ENCODE results near the gene KLHL5.

Gene KLHL5

GRCh38 chr4:39043058-39043860 lies 18.8 kb upstream of the KLHL5 start:
- no peak for FAIRE-seq
- peak; percentile 51 for DNase-seq (ENCODE audit: low spot score)

DNA sequence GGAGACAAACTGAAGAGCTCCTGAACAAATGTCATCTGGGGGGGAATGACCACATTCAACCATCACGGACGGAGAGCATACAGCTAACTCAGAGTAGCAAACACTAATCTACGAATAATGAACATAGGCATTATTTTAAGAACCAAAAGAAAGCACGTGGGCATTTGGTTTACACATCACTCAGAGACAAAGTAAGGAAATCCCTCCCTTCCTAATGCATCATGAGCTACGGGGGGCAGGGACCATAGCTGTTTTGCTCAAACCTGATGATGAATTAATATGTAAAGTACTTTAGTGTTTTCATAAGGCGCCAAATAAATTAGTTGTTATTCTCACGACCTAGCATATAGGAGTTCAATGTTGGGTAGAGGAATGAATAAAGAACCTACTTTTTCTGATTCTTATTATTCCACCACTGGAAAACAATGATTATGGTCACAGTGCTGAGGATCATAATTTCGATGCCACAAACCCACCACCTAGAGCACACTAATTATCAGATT lies 18.1 kb upstream of the KLHL5 start:
- FAIRE-seq (no peak), DNase-seq (ENCODE audit: low spot score) (no peak)

- DNase-seq (ENCODE audit: low spot score) (peak; percentile 93), FAIRE-seq (peak; percentile 72)
Observed at GRCh38 chr4:39044364-39044955, 17.6 kb upstream of the KLHL5 start.

DNA sequence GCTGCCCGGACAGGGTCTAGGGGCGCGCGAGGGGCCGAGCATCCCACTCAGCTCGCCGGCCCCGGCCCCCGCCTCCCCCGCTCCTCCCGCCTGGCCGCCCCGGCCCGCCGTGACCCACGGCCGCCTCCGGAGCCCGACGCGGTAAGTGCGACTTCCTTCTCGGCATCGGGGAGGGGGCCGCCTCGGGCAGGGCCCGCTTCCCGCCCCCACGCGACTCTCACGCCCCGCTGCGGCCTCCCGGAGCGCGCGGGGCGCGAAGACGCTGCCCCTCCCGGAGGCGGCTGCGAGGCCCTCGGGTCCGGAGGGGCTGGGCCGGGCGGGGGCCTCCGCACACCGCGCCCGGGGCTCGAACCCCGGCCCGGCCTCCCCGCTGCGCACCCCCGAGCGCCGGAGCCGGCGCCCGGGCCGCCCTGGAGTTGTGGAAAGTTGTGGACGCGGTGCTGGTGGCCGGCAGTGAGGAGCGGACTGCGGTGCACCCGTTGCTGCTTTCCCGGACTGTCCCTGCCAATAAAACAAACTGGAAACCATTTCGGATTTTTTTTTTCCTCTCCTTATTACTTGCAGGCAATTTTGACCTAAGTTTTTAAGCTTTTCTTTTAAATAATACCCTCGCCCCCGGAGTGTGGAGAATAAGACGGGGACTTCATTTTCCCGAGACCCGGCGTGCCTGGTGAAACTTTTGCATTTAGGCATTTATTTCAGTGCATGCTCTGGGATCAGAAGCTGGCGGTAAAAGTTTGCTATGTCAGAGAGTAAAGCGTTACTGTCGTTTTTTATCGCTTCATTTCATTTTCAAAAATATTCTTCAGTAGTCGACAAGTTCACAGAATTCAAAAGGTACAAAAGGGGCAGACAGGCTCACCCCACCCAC lies 16.8 kb upstream of the KLHL5 start:
- DNase-seq (ENCODE audit: low spot score) (peak; percentile 53), FAIRE-seq (no peak)

DNA sequence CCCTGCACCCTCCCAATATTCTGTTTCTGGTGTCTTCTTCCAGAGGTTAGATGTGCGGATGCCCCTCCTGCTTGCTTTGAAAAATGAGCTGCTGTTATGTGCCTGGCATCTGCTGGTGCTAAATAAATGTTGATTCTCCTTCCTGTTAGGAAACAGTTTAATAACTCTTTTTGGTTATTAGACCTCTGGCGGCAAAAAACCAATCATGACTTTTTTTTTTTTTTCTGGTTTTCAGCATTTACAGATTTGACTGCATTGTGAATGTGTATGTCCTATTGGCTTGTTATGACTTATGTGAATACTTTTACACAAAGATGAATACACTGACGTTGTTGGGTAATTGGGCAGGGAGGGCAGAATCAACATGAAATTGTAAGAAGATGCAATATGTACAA lies 16.2 kb upstream of the KLHL5 start:
- FAIRE-seq, result no peak
- no peak for DNase-seq (ENCODE audit: low spot score)

- no peak for FAIRE-seq
Observed at GRCh38 chr4:39046249-39046648, 15.8 kb upstream of the KLHL5 start.

GRCh38 chr4:39047681-39048080 lies 14.4 kb upstream of the KLHL5 start:
- DNase-seq (ENCODE audit: low spot score) (no peak), FAIRE-seq (no peak)

More at GRCh38 chr4:39046249-39046648, 15.8 kb upstream of the KLHL5 start:
- DNase-seq (ENCODE audit: low spot score), result peak; percentile 48

DNA sequence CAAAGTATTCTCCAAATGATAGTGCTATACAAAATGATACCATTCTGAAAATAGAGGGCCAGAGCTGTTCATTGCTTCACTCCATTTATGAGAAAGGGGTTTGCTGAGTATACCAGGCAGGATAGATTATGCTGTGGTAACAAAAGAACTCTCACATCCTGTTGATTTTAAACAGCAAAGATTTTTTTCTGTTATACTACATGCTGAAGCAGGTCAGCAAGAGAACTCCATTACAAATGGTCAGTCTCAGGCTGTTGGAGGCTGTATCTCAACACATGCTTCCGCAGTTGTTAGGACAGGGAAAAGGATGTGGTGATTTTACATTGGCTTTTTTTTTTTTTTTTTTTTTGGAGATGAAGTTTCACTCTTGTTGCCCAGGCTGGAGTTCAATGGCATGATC lies 13.7 kb upstream of the KLHL5 start:
- DNase-seq (ENCODE audit: low spot score) (no peak), FAIRE-seq (no peak)

GRCh38 chr4:39050590-39050989 lies 11.4 kb upstream of the KLHL5 start:
- DNase-seq (ENCODE audit: low spot score) (no peak), FAIRE-seq (no peak)

DNA sequence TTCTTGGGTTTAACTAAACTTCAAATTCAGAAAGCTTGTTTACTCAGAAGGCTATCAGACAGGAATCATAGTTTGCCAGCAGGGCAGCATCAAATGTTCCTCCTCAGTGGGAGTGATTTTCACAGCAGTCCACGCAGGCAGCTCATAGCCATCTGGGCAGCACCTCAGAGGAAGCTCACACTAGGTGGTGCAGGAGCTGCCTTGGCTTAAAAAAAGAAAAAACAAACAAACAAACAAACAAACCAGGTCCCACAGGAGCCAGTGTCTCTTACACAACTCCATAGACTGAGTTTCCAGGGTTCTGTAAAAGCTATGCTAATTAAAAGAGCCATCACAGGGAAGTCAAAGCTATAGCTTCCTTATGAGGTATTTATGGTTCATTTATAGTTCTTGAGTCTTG lies 10.5 kb upstream of the KLHL5 start:
- DNase-seq (ENCODE audit: low spot score) (no peak), FAIRE-seq (no peak)

GRCh38 chr4:39053983-39054382 lies 8.0 kb upstream of the KLHL5 start:
- DNase-seq (ENCODE audit: low spot score) (no peak), FAIRE-seq (peak; percentile 32)

DNA sequence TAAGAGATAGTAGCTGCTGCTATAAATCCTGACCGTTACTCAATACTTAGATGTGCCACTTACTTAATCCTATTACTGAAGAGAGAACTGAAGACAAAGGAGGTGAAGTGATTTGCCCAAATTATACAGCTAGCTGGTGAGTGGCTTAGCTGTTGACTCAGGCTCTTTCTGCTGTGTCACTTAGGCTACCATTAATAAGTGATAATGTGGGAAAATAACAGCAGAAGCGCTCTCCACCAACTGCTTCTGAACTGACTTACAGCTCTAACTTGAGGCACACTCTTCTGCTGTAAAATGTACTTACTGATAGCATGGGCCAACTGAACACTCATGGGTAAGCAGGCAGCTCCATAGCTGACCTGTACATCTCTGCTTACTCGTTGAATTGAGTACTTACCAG lies 7.5 kb upstream of the KLHL5 start:
- FAIRE-seq, result no peak
- no peak for DNase-seq (ENCODE audit: low spot score)

GRCh38 chr4:39056023-39056422 lies 6.0 kb upstream of the KLHL5 start:
- DNase-seq (ENCODE audit: low spot score), result no peak
- FAIRE-seq, result no peak

GRCh38 chr4:39061457-39061856 lies 575 bp upstream of the KLHL5 start:
- FAIRE-seq, result no peak

DNA sequence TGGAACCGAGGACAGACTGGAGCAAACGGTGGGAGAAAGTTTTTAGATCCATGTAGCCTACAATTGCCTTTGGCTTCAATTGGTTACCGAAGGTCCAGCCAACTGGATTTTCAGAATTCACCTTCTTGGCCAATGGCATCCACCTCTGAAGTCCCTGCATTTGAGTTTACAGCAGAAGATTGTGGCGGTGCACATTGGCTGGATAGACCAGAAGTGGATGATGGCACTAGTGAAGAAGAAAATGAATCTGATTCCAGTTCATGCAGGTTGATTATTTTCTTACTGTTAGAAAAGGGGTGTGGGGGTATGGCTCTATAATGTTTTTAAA lies 702 bp downstream of the KLHL5 start:
- no peak for FAIRE-seq

More at GRCh38 chr4:39061457-39061856, 575 bp upstream of the KLHL5 start:
- DNase-seq (ENCODE audit: low spot score), result no peak

GRCh38 chr4:39063430-39063829 lies 1.4 kb downstream of the KLHL5 start:
- no peak for DNase-seq (ENCODE audit: low spot score)
- FAIRE-seq, result no peak

More for the DNA sequence above, 702 bp downstream of the KLHL5 start:
- no peak for DNase-seq (ENCODE audit: low spot score)

DNA sequence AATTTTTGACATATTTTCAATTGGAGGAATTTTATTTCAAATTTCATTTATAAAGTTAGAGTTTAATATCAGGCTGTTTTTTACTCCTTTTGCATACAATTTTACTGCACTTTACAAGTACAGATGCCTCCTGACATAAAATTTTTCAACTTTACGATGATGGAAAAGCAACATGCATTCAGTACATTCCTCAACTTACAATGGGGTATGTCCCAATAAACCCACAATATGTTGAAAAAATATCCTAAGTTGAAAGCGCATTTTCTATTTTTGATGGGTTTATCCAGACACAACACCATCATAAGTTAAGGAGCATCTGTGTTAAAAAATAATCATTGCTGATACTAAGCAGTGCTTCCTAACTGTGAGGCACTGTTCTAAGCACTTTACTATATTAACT lies 4.3 kb downstream of the KLHL5 start:
- FAIRE-seq, result no peak

DNA sequence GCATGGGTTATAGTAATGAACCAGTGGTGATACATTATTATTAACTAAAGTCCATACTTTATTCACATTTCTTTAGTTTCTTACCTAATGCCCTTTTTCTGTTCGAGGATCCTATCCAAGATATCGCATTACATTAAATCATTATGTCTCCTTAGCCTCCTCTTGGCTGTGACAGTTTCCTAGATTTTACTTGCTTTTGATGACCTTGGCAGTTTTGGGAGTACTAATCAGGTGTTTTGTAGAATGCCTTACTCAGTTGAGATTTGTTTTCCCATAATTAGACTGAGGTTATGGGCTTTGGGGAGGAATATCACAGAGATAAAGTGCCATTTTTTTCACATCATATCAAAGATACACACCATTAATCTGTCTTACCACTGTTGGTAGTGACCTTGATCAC lies 5.0 kb downstream of the KLHL5 start:
- DNase-seq (ENCODE audit: low spot score) (no peak), FAIRE-seq (no peak)

More for the DNA sequence above, 4.3 kb downstream of the KLHL5 start:
- DNase-seq (ENCODE audit: low spot score), result no peak

DNA sequence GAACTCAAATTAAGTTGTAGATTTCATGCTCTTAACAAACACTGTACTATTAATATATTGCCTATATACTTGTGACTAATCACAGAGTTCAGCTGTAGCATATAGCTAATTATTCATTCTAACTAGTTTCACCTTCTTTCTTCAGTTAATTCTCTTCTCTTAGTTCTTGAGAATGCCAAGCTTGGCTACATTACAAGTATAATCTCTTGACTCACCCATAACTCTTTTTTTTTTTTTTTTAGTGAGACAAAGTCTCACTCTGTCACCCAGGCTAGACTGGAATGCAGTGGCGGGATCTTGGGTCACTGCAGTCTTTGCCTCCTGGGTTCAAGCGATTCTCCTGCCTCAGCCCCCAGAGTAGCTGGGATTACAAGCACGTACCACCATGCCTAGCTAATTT lies 5.4 kb downstream of the KLHL5 start:
- no peak for DNase-seq (ENCODE audit: low spot score)
- no peak for FAIRE-seq

DNA sequence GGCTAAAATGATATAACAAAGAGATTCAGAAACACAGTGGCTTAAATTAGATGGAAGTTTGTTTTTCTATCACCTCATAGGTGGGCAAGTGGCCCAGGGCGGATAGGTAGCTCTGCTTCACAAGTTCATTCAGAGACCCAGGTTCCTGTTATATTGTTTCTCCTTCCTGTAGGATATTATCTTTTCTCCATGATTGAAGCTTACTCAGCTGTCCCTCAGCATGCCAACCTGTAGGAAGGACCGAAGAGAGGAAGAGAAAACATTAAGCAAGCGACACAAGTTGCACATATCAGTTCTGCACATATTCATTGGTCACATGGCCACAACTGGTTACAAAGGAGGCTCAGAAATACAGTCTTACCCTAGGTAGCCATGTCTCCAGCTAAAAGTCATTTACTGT lies 6.9 kb downstream of the KLHL5 start:
- FAIRE-seq (no peak), DNase-seq (ENCODE audit: low spot score) (no peak)

DNA sequence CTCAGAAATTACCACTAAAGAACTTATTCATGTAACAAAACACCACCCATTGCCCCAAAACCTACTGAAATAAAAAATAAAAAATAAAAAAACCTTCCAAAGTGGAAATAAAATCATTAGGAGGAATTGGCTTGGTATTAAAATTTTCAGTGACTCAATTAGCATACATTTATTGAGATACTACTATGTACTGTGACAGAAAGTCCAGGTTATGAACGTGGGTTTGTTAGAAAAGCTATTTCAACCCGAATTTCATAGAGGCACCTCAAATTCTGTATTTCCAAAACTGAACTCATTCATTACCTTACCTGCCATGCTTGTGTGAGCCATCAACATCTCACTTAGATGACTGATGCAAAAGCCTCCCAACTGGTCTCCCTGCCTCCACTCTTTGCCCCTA lies 16.8 kb downstream of the KLHL5 start:
- no peak for DNase-seq (ENCODE audit: low spot score)
- FAIRE-seq, result no peak

DNA sequence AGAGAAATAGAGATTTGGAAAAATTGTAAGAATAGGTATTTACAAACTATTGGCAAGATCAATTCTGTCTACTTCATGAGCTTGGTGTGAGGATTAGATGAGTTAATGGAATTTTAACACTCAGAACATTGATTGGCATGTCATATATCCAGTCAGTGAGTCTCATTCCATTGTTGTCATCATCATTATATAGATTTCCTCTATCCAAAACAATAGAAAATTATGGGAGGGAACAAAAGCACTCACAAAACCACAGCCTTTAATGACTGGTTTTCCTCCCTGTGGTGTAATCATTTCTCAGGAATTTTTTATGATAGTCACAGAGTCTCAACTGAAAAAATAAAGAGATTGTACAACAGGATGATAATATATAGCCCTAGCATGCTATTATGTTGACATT lies 21.1 kb downstream of the KLHL5 start:
- DNase-seq (ENCODE audit: low spot score) (no peak), FAIRE-seq (no peak)
